Esophagus squamous epithelium (tissue), 4 donors: ENCODE measurements around the gene MAP1S.

Experiments used
- POLR2A ChIP-seq, 4 donors: fragments of 450-650 bp; IDR thresholded peaks; one replicate each; pipeline ENCODE4 v1.6.1; 2017; ENCODE audit warnings: antibody characterized with exemption in 4 of 4, mild to moderate bottlenecking in 4 of 4, moderate library complexity in 3 of 4
- TF ChIP-seq, protein P1 (sequence below), 6 experiments: fragments of 450-650 bp in 4 of 6; fragments of 200-600 bp in 2 of 6; sonication (generic) in 2 of 6; IDR thresholded peaks; one replicate each; pipeline ENCODE4 v1.5.1; 2016 to 2019; ENCODE audit warnings: antibody characterized with exemption in 6 of 6, mild to moderate bottlenecking in 4 of 6, moderate library complexity in 4 of 6

DNA sequence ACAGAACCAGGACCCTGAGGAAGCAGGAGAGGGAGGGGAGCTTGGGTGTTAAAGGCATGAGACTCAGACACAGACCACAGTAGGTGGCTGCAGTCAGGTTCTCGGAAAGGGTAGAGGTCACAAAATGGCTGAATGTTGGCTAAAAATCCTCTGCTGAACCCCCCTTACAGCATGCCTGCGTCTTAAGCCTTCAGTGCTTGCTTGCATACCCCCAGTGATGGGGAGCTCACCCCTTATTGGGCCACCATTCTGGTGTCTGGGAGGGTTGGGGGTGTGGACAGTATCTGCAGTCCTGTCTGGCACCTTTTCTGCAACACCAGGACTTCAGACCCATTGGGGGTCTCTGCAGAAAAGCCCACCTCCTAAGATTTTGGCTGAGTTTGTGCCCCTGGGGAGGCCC lies 61.5 kb downstream of the MAP1S start:
- TF ChIP-seq, protein P1, sequence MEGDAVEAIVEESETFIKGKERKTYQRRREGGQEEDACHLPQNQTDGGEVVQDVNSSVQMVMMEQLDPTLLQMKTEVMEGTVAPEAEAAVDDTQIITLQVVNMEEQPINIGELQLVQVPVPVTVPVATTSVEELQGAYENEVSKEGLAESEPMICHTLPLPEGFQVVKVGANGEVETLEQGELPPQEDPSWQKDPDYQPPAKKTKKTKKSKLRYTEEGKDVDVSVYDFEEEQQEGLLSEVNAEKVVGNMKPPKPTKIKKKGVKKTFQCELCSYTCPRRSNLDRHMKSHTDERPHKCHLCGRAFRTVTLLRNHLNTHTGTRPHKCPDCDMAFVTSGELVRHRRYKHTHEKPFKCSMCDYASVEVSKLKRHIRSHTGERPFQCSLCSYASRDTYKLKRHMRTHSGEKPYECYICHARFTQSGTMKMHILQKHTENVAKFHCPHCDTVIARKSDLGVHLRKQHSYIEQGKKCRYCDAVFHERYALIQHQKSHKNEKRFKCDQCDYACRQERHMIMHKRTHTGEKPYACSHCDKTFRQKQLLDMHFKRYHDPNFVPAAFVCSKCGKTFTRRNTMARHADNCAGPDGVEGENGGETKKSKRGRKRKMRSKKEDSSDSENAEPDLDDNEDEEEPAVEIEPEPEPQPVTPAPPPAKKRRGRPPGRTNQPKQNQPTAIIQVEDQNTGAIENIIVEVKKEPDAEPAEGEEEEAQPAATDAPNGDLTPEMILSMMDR (IDR thresholded peaks at IDR 0.05), result no peak
- TF ChIP-seq POLR2A (IDR thresholded peaks at IDR 0.05), result no peak
